ENCODE results near the gene FER. TPM values are rescaled to one million over a fixed set of nuclear protein-coding genes. Genes with fewer than 3 reads are reported as not detected.

The FER gene
- total and polyA plus RNA-seq, 2 of the 13 experiments (the other 11 are each of a cell fraction or from before 2014, with no cell fraction given), result 7.9 to 29.0 TPM

DNA sequence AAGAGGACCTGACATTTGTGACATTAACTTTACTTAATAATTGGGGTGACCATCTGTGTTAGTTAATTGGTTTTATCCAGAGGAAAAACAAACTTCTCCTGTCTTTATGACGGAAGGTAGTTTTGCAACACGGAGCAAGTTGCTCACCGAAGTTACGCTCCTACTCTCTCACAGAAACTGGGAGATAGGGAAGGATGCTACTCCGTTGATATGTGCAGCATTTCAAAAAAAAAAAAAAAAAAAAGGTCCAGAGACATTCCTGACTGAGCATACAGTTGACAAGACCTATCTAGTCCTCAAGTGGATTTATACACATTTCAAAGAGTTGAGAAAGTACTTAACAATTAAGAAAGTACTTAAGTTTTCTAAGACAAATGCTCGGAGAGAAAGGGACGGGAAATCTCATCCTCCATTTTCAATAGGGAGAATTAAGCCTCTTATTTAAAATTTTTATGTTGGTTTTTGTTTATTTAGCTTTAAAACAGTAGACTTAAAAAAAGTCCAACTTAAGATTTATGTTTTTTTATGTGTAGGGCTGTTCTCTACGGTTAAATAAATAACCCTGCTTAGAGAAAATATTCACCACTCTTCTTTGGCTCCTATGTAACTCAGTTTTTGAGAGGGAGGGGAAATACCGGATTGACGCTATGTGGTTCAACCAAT is 455 bp upstream of the FER start:
- no peak overlapping the region for H2AFZ ChIP-seq (ENCODE audit: low read length)

More for the DNA sequence above, 455 bp upstream of the FER start:
- DNase-seq (ENCODE audit: low spot score) (no peak), ATAC-seq (no peak), FAIRE-seq (no peak)
- POLR2A ChIA-PET, result no interaction called here
- CTCF ChIA-PET (ENCODE audit: low intra/inter-chr PET ratio, low total read pairs), result no interaction called here
- H3K4me3 ChIP-seq (replicated peaks in 1 of 3; ENCODE audit: insufficient read depth in 1 of 3, low read depth in 2 of 3, low read length in 3 of 3), result peak overlapping the region; percentile 70 to 83 (median 74); a peak in 5 of 6 replicates
- peak overlapping the region; percentile 82; the same call in 1 of the 2 replicates for H3K9ac ChIP-seq (ENCODE audit: insufficient read depth, low read depth, low read length)
- no TSS peak for BruUV-seq (replicated peaks)
- intact Hi-C loops (cut with micrococcal nuclease; ENCODE audit: unreplicated experiment) (loop anchor here (1.0 to 5.0 kb wide), 4 partner anchors 19 to 945 kb away; no protein-coding TSS in a partner anchor), in situ Hi-C loops (cut with HindIII; ENCODE audit: extremely low pct_ligation_motif_present, low pct_unique_long_range_greater_than_20kb) (no loop called here)
- no peaks in the 10 kb centered on the region for H3K79me2 ChIP-seq (ENCODE audit: insufficient read depth, low read length)
- TF ChIP-seq ZNF256 (CRISPR knock-in tag; conservative IDR thresholded peaks at IDR 0.05), result no peak
- TF ChIP-seq ZKSCAN5 (CRISPR knock-in tag; IDR thresholded peaks at IDR 0.05), result no peak
- no peak for TF ChIP-seq NFE2L2 (IDR thresholded peaks at IDR 0.05; ENCODE audit: low read length)
- TF ChIP-seq ZBTB33 (CRISPR knock-in tag; IDR thresholded peaks at IDR 0.05), result no peak
- no peak for TF ChIP-seq SKI (IDR thresholded peaks at IDR 0.05; ENCODE audit: partially characterized antibody)
- TF ChIP-seq ZNF264 (CRISPR knock-in tag; IDR thresholded peaks at IDR 0.05), result no peak
- TF ChIP-seq ZNF468 (CRISPR knock-in tag; IDR thresholded peaks at IDR 0.05), result no peak
- TF ChIP-seq MXD4 (CRISPR knock-in tag; IDR thresholded peaks at IDR 0.05), result no peak
- TF ChIP-seq ZNF777 (CRISPR knock-in tag; IDR thresholded peaks at IDR 0.05), result no peak
- TF ChIP-seq ZNF543 (CRISPR knock-in tag; IDR thresholded peaks at IDR 0.05), result no peak
- no peak for TF ChIP-seq GTF2F1 (IDR thresholded peaks at IDR 0.05; ENCODE audit: low read length)
- TF ChIP-seq CREM (IDR thresholded peaks at IDR 0.05), result no peak
- TF ChIP-seq CREM (CRISPR knock-in tag; IDR thresholded peaks at IDR 0.05), result no peak
- no peak for TF ChIP-seq HINFP (CRISPR knock-in tag; IDR thresholded peaks at IDR 0.05; ENCODE audit: low read depth)
- peaks cover 0 to 4% of the 10 kb centered on the region in 2 experiments; a peak in 1 of 5 replicates for H3K27me3 ChIP-seq (ENCODE audit: control insufficient read depth in 1 of 2, insufficient read depth in 2 of 2, low read length in 2 of 2)
- H3K4me1 ChIP-seq (ENCODE audit: insufficient read depth, low read length), result peaks cover 14% of the 10 kb centered on the region
- peak overlapping the region; percentile 80 for H3K4me2 ChIP-seq (ENCODE audit: low read depth, low read length)
- H3K27ac ChIP-seq (ENCODE audit: extremely low read length, insufficient read depth, low read length), result no peak overlapping the region
- H4K20me1 ChIP-seq (ENCODE audit: insufficient read depth, low read length), result no peaks in the 10 kb centered on the region
- no peaks in the 10 kb centered on the region for H3K9me3 ChIP-seq (ENCODE audit: low read length)
- no peaks in the 10 kb centered on the region for H3K36me3 ChIP-seq (replicated peaks in 1 of 2; ENCODE audit: control insufficient read depth in 1 of 2, insufficient read depth in 2 of 2, low read length in 2 of 2)
- WGBS (ENCODE audit: low lambda C conversion rate), result 42% methylated on average over 10 of the region's 10 CpGs

Data from HepG2 (cell line).